ENCODE data around the gene CMTM7. TPM values are rescaled to one million over a fixed set of nuclear protein-coding genes. Genes with fewer than 3 reads are reported as not detected.

CMTM7 gene
- total and polyA plus RNA-seq, 2 experiments from 2014 or later: 32.2 to 93.6 TPM

- no peak for TF ChIP-seq CTCF (conservative IDR thresholded peaks at IDR 0.05; ENCODE audit: low read depth in 2 of 2)
- no peak for TF ChIP-seq ZNF462 (CRISPR knock-in tag; IDR thresholded peaks at IDR 0.05)
- no peak for TF ChIP-seq ZNF114 (CRISPR knock-in tag; IDR thresholded peaks at IDR 0.05)
- no peak for TF ChIP-seq NANOG (IDR thresholded peaks at IDR 0.05; ENCODE audit: borderline replicate concordance)
- no peak for TF ChIP-seq STAT1 (IDR thresholded peaks at IDR 0.05; ENCODE audit: unreplicated experiment)
- no peak for TF ChIP-seq CREB1 (CRISPR knock-in tag; IDR thresholded peaks at IDR 0.05; ENCODE audit: low read depth)
- TF ChIP-seq ZNF331 (CRISPR knock-in tag; IDR thresholded peaks at IDR 0.05; ENCODE audit: low read depth): no peak
- no peak for TF ChIP-seq ETS1 (IDR thresholded peaks at IDR 0.05)
- TF ChIP-seq JUNB (IDR thresholded peaks at IDR 0.05; ENCODE audit: unreplicated experiment): no peak
- TF ChIP-seq POLR2AphosphoS5 (IDR thresholded peaks at IDR 0.05; ENCODE audit: low read depth): no peak
- no peak for TF ChIP-seq EZH2phosphoT487 (IDR thresholded peaks at IDR 0.05; ENCODE audit: unreplicated experiment)
- no peak for TF ChIP-seq EZH2 (IDR thresholded peaks at IDR 0.05; ENCODE audit: low read depth, unreplicated experiment)
- TF ChIP-seq REST (IDR thresholded peaks at IDR 0.05; ENCODE audit: unreplicated experiment): no peak
- no peak overlapping the region for H2AFZ ChIP-seq
- H3K27ac ChIP-seq (ENCODE audit: low read depth): no peak overlapping the region
- no peak overlapping the region for H3K4me3 ChIP-seq
- peaks cover 23% of the 10 kb centered on the region for H3K4me1 ChIP-seq (ENCODE audit: insufficient read depth)
- no peak overlapping the region for H3K27ac Mint-ChIP-seq
- no peaks in the 10 kb centered on the region; the same call in 1 of the 3 replicates for H3K9me3 Mint-ChIP-seq
- ATAC-seq (no peak), DNase-seq (ENCODE audit: low spot score) (no peak)
- H3K79me2 ChIP-seq (replicated peaks; ENCODE audit: insufficient read depth): peaks cover 73% of the 10 kb centered on the region
- peaks cover 21% of the 10 kb centered on the region; the same call in 1 of the 2 replicates for H4K20me1 ChIP-seq (replicated peaks; ENCODE audit: insufficient read depth)
- H3K27me3 Mint-ChIP-seq (ENCODE audit: insufficient read depth, low read depth, poor library complexity): peaks cover 15% of the 10 kb centered on the region
- no peak overlapping the region; the same call in 2 of the 3 replicates for H3K4me3 Mint-ChIP-seq
- no peaks in the 10 kb centered on the region; the same call in 2 of the 3 replicates for H3K36me3 Mint-ChIP-seq (ENCODE audit: low read depth)
- H3K27me3 ChIP-seq (ENCODE audit: insufficient read depth): peaks cover 4% of the 10 kb centered on the region
- peaks cover 3% of the 10 kb centered on the region; the same call in 1 of the 2 replicates for H3K9me2 ChIP-seq (ENCODE audit: insufficient read depth)
- no peak overlapping the region for H3K4me2 ChIP-seq
- H3K36me3 ChIP-seq (ENCODE audit: insufficient read depth): no peaks in the 10 kb centered on the region
- H3F3A ChIP-seq (replicated peaks; ENCODE audit: low read depth): peaks cover 10% of the 10 kb centered on the region
- H3K4me1 Mint-ChIP-seq: peaks cover 37% of the 10 kb centered on the region
These were observed 6.3 kb downstream of the CMTM7 start for GRCh38 chr3:32397941-32398340.
